Activated naive CD4-positive, alpha-beta T cell treated with anti-CD3 and anti-CD28 coated beads, Interleukin-2, amount 50 U/mL, for 24 hours (primary cell): ENCODE measurements around the gene BCL2L14.
"Not testable (repeated sequence)": the region's sequence is repeated elsewhere in the genome, so short reads cannot be mapped to it uniquely, and the experiment has no call there.

Experiments used
- H3K27ac Mint-ChIP-seq: one replicate; pipeline ENCODE4 v1.8.0; 2021; ENCODE audit warnings: mild to moderate bottlenecking, mixed read lengths
- H3K27me3 Mint-ChIP-seq: one replicate; pipeline ENCODE4 v1.8.0; 2021; ENCODE audit warnings: mixed read lengths
- H3K36me3 Mint-ChIP-seq: one replicate; pipeline ENCODE4 v1.8.0; 2021; ENCODE audit warnings: mixed read lengths
- H3K4me1 Mint-ChIP-seq: one replicate; pipeline ENCODE4 v1.8.0; 2021; ENCODE audit warnings: mixed read lengths
- H3K4me3 Mint-ChIP-seq: one replicate; pipeline ENCODE4 v1.8.0; 2021; ENCODE audit warnings: mild to moderate bottlenecking, mixed read lengths
- H3K9me3 Mint-ChIP-seq: one replicate; pipeline ENCODE4 v1.8.0; 2021; ENCODE audit warnings: mixed read lengths

BCL2L14 gene

DNA sequence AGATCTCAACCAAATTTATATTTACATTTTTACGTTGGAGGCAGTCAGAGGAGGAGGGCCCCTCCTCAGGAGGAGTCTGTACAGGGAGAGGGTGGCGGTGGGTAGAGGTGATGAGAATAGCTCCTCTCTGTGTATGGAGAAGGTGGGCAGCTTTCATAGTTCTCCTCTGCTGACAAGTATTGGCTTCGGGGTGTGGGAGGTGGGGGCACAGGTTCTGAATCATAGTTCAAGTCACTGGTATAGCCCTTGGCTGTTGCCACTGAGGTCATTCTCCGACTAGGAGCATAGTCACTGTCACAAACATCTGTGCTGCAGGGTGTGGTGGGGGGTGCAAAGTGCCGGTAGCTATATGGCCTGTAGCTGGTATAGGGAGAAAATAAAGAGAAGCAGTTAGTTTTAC lies 50.3 kb downstream of the BCL2L14 start:
- Mint-ChIP-seq H3K4me1 (no peaks in the 10 kb centered on the region), H3K36me3 (peaks cover 11% of the 10 kb centered on the region), H3K27ac (no peak overlapping the region), H3K27me3 (no peaks in the 10 kb centered on the region), H3K4me3 (no peak overlapping the region), H3K9me3 (no peaks in the 10 kb centered on the region)

DNA sequence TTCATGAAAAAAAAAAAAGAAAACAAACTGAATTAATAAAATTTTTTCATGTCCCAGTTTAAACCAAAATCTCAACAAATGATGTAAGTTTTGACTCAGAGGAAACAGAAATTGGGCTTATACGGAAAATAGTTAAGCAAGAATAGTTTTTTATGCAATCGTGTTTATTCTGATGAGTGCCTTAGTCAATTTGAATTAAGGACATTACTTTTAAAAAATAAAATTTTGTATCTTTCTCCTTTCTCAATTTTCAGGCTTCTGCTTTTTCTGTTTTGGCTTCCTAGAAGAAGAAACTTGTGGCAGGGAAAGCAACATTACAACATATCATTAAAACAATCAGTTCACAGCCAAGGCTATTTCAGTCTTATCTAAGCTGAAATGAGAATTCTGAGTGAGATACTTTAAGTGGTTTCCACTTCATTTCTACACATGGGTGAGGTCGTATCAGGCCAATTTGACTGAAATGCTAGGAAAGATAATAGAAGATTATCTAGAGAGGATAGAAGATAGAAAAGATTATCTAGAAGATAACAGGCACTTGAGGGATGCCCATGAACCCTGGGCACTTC lies 52.4 kb downstream of the BCL2L14 start:
- H3K4me1 Mint-ChIP-seq: no peaks in the 10 kb centered on the region
- H3K9me3 Mint-ChIP-seq: no peaks in the 10 kb centered on the region
- no peak overlapping the region for H3K27ac Mint-ChIP-seq
- H3K27me3 Mint-ChIP-seq: no peaks in the 10 kb centered on the region
- peaks cover 19% of the 10 kb centered on the region for H3K36me3 Mint-ChIP-seq
- no peak overlapping the region for H3K4me3 Mint-ChIP-seq

DNA sequence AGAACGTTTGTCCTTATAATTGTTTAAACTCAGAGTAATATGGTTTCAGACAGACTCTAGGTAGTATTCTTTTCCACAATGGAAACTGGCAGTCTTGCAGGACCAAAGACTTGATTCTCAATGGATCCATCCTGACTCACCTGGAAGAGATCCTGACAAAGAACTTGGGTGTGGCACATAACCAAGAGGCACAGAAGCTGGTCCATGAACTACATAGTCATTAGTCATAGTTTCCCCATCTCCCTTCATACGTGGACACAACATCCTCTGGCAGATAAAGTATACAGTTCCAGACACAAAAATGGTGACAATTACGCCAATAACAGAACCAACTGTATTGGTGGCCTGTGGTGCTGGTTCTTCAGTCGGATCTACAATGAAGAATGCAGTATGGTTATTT lies 55.8 kb downstream of the BCL2L14 start:
- Mint-ChIP-seq H3K27me3 (no peaks in the 10 kb centered on the region), H3K4me1 (no peaks in the 10 kb centered on the region), H3K9me3 (no peaks in the 10 kb centered on the region), H3K4me3 (no peak overlapping the region), H3K36me3 (peaks cover 19% of the 10 kb centered on the region), H3K27ac (no peak overlapping the region)

DNA sequence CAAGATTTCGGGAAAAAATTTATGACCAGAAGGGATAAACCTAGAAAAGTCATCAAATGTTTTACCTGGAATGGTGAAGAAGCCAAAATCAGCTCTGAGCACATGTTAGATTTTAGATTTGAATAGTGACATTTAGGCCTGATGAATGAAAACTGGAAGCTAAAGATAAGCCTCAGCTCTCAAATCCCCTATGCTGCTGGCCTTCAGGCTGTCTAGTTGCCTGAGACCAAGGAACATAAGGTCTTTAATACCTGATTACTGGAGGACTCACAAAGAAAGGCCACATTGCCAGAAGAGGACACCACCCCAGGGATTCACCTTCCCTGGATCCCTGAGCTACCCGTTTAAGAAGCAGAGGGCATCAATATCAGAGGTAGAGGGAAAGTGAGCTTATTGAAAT lies 56.6 kb downstream of the BCL2L14 start:
- Mint-ChIP-seq H3K4me3 (no peak overlapping the region), H3K36me3 (peaks cover 19% of the 10 kb centered on the region), H3K9me3 (no peaks in the 10 kb centered on the region), H3K27me3 (no peaks in the 10 kb centered on the region), H3K27ac (no peak overlapping the region), H3K4me1 (no peaks in the 10 kb centered on the region)

DNA sequence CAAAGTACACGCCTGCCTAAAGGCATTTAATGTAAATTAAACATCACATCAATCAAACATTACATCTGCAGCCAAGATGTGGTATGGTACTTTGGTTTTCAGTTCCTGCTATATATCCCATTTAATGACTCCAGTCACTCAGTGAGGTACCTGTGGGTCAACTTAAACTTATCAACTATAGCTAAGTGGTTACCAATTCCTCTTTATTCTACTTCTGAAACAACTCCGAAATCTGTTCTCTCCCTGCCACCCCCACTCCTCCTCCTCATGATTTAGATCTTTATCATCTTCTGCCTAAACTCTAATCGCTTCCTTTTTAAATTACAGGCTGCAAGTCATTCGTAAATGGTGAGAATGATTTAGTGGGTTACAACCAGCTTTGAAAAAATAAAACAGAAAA lies 57.9 kb downstream of the BCL2L14 start:
- H3K4me1 Mint-ChIP-seq: no peaks in the 10 kb centered on the region
- no peak overlapping the region for H3K4me3 Mint-ChIP-seq
- H3K9me3 Mint-ChIP-seq: no peaks in the 10 kb centered on the region
- H3K36me3 Mint-ChIP-seq: peaks cover 23% of the 10 kb centered on the region
- H3K27me3 Mint-ChIP-seq: no peaks in the 10 kb centered on the region
- H3K27ac Mint-ChIP-seq: no peak overlapping the region

DNA sequence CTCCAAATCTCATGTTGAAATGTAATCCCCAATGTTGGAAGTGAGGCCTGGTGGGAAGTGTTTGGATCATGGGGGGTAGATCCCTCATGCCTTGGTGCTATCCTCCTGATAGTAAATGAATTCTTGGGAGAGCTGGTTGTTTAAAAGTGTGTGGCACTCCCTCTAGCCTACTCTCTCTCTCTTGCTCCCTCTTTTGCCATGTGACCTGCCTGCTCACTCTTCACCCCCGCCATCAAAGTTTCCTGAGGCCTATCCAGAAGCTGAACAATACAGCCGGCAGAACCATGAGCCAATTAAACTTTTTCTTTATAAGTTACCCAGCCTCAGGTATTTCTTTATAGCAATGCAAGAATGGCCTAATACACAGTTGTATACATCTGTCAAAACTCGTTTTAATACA lies 62.5 kb downstream of the BCL2L14 start:
- peaks cover 17% of the 10 kb centered on the region for H3K36me3 Mint-ChIP-seq
- H3K27ac Mint-ChIP-seq: no peak overlapping the region
- H3K27me3 Mint-ChIP-seq: no peaks in the 10 kb centered on the region
- no peaks in the 10 kb centered on the region for H3K4me1 Mint-ChIP-seq
- no peak overlapping the region for H3K4me3 Mint-ChIP-seq
- H3K9me3 Mint-ChIP-seq: no peaks in the 10 kb centered on the region

DNA sequence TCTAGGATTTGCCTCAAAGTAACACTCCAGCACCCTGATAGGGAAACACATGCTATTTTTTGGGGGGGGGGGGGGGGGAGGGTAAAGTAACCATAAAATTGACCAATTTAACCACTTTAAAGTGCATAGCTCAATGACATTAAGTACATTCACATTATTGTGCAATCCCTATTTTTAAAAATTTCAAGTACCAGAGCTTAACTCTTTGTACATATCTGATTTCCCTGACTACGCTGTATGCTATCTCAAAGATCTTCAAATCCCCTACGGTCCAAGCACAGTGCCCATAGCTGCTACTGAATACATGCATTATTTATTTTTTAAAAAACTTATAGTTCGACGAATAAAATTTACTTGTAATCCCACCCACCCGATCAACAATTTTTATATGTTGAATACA lies 63.0 kb downstream of the BCL2L14 start:
- H3K27me3 Mint-ChIP-seq: no peaks in the 10 kb centered on the region
- H3K4me3 Mint-ChIP-seq: no peak overlapping the region
- no peaks in the 10 kb centered on the region for H3K9me3 Mint-ChIP-seq
- H3K36me3 Mint-ChIP-seq: peaks cover 20% of the 10 kb centered on the region
- H3K27ac Mint-ChIP-seq: no peak overlapping the region
- no peaks in the 10 kb centered on the region for H3K4me1 Mint-ChIP-seq

DNA sequence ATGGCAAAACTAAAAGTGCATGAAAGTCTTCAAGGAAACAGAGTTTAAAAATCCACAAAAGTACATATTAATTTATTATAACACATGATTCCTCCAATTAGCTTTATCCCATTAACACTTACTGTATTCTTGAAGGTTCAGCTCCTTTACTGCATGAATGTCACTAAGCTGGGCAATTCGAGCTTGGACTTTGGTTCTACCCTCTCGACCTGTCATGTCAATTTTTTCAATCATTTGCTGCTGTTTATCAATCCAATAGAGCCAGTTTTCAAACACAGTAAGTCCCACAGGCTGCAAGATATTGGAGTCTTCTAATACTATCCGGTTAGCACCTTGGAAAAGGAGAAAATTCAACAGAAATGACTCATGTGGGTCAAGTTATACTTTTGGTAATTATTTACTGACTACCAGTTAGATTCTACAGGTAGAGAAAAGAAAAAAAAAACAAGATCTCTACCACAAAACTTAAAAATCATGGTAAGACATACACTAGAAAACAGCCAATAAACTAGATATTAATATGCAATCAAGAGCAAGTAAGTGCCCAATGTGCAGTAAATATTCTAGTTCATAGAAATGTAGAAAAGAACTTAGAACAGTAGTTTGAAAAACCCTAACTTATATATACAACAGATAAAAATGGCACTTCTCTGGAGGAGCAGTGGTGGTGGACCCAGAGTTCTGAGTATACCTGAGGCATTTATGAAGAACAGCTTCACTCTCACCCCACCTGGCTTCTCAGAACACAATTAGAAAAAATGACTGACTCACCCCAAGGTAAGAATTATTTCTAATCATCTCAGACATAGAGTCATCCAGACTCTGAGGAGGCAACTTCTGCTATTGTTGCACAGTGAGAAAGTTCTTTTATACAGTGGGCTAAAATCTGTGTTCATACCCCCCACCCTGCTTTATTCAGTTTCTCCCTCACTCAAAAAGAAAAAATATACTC lies 67.7 kb downstream of the BCL2L14 start:
- no peaks in the 10 kb centered on the region for H3K27me3 Mint-ChIP-seq
- H3K27ac Mint-ChIP-seq: no peak overlapping the region
- no peak overlapping the region for H3K4me3 Mint-ChIP-seq
- no peaks in the 10 kb centered on the region for H3K9me3 Mint-ChIP-seq
- peaks cover 22% of the 10 kb centered on the region for H3K36me3 Mint-ChIP-seq
- H3K4me1 Mint-ChIP-seq: no peaks in the 10 kb centered on the region

DNA sequence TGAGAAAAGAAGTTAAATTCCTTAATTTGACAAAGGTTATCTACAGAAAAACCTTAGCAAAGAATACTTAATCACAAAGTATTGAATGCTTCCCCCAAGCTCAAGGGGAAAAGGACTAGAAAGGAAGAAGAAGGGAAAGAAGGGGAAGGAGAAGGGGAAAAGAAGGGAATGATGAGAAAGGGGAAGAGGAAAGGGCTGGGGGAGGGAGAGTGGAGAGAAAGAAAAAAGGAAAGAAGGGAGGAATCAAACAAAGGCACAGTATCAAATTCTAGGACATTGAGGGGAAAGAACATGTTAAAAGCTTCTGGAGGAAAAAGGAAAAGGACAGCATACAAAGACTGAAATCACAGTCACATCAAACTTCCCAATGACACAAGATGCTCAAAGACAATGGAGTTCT lies 70.3 kb downstream of the BCL2L14 start:
- H3K9me3 Mint-ChIP-seq: no peaks in the 10 kb centered on the region
- no peaks in the 10 kb centered on the region for H3K4me1 Mint-ChIP-seq
- peaks cover 26% of the 10 kb centered on the region for H3K36me3 Mint-ChIP-seq
- no peaks in the 10 kb centered on the region for H3K27me3 Mint-ChIP-seq
- no peak overlapping the region for H3K27ac Mint-ChIP-seq
- no peak overlapping the region for H3K4me3 Mint-ChIP-seq

DNA sequence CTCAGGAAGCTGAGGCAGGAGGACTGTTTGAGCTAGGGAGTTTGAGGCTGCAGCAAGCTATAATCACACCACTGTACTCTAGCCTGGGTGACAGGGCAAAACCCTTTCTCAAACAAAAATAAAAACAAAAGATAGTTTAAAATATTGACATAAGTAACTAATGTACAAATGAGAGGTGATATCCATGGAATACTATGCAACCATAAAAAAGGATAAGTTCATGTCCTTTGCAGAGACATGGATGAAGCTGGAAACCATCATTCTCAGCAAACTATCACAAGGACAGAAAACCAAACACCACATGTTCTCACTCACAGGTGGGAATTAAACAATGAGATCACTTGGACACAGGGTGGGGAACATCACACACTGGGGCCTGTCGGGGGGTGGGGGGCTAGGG lies 73.8 kb downstream of the BCL2L14 start:
- not testable (repeated sequence) for H3K4me1 Mint-ChIP-seq, H3K9me3 Mint-ChIP-seq, H3K27me3 Mint-ChIP-seq, H3K4me3 Mint-ChIP-seq, H3K27ac Mint-ChIP-seq
- peaks cover 21% of the 10 kb centered on the region for H3K36me3 Mint-ChIP-seq

DNA sequence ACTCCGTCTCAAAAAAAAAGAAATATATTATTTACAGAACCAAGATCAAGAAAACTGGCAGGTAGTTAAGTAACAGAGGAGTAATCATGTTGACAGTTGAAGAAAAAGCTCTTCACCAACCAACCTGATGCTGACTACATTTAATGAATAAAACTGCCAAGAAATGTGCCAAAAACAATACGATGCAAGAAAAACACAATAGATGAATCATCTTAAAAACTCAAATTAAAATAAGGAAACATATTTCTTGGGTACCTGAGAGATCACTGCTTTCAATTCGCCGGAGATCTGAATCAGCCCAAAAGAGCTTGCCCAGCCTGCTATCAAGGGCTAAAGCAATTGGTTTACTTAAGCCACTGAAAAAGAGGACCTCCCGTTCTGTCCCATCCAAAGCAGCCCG lies 76.4 kb downstream of the BCL2L14 start:
- H3K27me3 Mint-ChIP-seq: no peaks in the 10 kb centered on the region
- H3K36me3 Mint-ChIP-seq: peaks cover 17% of the 10 kb centered on the region
- no peak overlapping the region for H3K27ac Mint-ChIP-seq
- H3K9me3 Mint-ChIP-seq: no peaks in the 10 kb centered on the region
- no peaks in the 10 kb centered on the region for H3K4me1 Mint-ChIP-seq
- H3K4me3 Mint-ChIP-seq: no peak overlapping the region
